NCI-H1105 treated with DMSO at 0.1 percent for 48 hours (cell line): ENCODE data around the gene NR2C2.

Experiments
- DNase-seq: peaks from one replicate; lab custom pipeline; 2025; lab: John Stamatoyannopoulos, UW

The NR2C2 gene

GRCh38 chr3:15023719-15024118 lies 76.3 kb downstream of the NR2C2 start:
- no peak for DNase-seq

DNA sequence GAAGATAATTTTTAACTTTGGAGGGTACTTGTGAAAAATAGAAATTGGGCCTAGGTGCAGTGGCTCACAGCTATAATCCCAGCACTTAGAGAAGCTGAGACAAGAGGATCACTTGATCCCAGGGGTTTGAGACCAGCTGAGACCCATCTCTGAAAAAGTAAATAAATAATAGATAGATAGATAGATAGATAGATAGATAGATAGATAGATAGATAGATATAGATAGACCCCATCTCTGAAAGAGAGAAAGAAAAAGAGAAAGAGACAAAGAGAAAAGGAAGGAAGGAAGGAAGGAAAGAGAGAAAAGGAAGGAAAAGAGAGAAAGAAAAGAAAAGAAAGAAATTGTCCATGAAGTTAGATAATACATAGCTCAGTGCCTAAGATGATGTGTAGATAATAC lies 82.2 kb downstream of the NR2C2 start:
- DNase-seq = no peak

GRCh38 chr3:15032650-15033049 lies 85.3 kb downstream of the NR2C2 start:
- no peak for DNase-seq

DNA sequence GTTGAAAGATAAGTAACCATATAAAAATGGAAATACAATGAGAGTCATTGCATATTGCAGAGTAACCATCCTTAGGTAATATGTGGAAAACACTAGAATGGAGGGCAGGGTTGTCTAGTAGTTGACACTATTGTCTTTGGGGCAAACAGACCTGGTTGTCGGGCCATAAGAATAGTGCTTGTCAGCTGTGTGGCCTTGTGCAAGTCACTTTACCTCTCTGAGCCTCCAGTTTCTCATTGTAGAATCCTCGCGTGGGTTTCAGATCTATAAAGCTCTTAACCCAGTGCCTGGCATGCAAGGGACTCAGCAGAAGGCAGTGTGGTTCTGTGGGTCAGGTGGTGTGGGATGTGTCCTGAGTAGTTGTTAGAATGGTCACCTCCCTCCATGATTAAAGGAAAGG lies 85.7 kb downstream of the NR2C2 start:
- no peak for DNase-seq

DNA sequence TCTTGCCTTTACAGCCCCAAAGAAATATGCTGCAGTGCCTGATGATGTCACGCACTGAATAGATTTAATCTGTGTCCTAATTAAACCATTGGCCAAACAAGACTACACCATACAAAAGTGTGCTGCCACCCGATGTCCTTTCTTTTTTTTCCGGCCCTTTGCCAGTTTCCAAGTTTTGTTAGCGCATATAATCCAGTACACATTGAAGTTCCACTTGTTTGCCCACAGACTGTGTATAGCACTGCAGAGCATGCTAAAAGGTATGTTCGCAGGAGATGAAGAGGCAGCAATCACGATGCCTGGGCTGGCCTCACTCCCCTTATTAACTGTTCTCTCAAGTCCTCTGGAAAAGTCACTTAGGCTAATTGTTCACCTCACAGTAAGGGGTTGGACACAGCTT lies 90.9 kb downstream of the NR2C2 start:
- no peak for DNase-seq

- DNase-seq = no peak
Observed at GRCh38 chr3:15040844-15041243, 93.5 kb downstream of the NR2C2 start.

DNA sequence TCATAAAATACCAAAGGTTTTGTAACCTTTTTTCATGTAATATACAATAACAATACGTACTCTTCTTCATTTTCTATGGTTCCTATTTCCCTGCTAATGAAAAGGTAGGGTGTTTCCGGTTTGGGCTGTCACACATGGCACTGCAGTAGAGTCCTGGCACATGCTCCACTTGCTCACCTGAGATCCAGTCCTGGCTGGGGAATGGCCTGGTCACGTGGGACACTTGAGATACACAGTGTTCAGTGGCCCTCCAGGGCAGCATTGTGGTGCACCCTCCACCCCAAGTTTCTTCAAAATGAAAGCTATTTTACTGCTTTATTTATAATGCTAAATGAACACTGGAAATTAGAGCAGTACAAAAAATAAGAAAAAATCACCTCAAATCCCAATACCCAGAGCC lies 94.6 kb downstream of the NR2C2 start:
- no peak for DNase-seq

DNA sequence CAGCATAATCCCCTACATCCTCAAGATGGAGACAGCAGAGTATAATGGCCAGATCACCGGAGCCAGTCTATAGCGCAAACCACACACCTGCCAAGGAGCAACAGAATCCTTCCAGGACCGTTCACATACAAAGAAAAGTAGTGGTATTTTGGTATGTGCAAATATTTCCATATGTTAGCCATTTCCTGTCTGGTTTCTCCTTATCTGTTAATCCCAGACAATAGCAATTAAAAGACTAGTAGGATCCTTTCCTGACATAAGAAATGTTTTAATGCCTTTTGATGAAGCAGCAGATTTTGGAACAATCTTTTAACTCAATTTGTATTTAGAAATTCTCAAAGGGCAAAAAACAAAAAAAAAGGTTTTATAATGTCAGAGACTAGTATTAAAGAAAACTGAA lies 95.6 kb downstream of the NR2C2 start:
- no peak for DNase-seq

GRCh38 chr3:15043408-15044171 lies 96.2 kb downstream of the NR2C2 start:
- no peak for DNase-seq

- DNase-seq = no peak
Observed at GRCh38 chr3:15044326-15044725, 96.9 kb downstream of the NR2C2 start.

DNA sequence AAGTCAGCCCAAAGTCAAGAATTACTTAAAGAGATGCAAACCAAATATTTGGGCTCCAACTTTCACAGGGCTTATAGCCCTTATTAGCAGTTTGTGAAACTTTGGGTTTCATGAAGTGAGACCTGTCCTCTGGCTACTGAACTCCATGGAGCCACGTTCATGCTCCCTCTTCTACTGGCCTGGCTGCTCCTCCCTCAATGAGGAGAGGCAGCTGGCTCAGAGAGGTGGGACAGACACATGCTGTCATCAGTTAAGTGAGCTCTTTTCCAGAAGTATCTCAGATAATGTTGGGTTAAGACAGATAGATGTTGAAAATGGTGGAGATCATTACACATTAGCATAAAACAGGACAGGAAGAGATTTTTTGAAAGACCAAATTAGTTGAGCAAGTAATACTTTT lies 98.3 kb downstream of the NR2C2 start:
- DNase-seq = no peak

DNA sequence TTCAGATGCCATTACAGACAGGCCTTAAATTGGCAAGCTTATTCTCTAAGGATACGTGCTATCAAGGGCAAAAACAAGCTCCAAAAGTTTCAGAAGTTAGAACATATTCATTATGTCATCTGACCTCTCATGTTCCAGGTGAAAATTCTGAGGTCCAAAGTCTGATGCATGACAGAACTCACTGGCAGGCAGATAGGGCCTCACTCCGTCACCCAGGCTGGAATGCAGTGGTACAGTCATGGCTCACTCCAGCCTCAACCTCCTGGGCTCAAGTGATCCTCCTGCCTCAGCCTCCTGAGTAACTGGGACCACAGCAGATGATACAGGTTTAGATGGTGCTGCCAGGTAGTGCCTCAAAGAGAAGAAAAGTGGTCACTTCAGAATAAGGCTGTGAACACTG lies 102.2 kb downstream of the NR2C2 start:
- no peak for DNase-seq

DNA sequence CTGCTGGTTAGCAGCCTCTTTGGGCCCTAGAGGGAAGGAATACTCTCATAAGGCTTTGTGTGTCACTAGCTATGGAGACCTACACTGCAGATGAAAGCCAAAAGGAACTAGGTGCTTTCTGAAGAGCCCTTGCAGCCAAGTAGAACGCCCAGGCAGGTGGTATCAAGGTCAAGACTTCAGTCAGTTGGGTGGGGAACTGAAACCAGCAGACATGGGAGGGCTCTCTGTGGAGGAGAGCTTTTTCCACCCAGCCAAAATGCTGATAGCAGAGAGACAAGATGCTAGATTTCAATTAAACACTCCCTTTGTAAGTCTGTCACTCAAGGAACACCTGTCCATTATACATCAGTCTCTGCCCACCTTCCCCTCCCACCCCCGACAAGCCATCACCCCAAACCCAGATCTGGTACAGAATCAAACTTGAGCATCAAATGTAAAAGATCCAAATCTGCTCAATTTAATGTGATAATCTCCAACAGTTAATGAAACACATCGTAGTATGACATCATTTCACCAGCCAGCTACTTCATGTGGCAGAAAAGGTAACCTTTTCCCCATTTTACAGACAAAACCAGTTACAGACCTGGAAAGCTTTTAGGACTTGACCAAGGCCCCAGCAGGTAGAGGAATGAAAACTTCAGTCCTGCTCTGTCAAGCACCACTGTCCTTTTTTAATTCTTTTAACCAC lies 103.2 kb downstream of the NR2C2 start:
- DNase-seq = no peak

GRCh38 chr3:15051531-15051930 lies 104.1 kb downstream of the NR2C2 start:
- peak; percentile 2 for DNase-seq

- DNase-seq = no peak
Observed at GRCh38 chr3:15052335-15053242, 105.2 kb downstream of the NR2C2 start.

GRCh38 chr3:15053541-15053940 lies 106.2 kb downstream of the NR2C2 start:
- DNase-seq = no peak

- no peak for DNase-seq
Observed at GRCh38 chr3:15055019-15055557, 107.7 kb downstream of the NR2C2 start.

DNA sequence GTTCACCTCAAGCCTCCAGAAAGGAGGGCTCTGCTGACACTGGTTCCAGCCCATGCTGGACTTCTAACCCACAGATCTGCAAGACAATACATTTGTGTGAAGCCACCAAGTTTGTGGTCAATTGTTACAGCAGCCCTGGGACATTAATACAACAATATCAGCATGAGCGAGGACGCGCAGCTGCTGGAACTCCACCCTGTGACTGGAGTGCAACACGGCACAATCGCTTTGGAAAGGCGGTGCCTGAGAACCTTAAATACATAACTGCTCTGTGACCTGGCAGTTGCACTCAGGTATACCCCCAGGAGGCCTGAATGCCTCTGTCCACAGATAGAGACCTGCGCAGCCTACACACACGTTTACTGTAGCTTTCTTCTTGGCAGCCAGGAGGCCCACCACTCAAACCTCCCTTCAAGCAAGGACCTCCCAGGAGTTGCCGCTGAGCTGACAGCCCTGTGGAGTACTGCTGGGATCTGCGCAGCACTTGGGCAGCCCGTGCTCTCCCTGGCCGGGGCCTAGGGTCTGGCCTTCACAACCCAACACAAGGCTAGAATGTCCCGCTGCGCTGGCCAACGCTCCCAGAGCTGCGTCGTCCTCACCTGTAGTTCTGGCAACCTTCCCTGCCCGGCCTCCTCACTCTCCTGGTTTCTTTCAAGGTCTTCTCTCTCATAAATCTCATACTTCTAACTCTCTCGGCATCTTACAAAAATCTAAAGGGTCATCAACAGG lies 109.5 kb downstream of the NR2C2 start:
- no peak for DNase-seq

DNA sequence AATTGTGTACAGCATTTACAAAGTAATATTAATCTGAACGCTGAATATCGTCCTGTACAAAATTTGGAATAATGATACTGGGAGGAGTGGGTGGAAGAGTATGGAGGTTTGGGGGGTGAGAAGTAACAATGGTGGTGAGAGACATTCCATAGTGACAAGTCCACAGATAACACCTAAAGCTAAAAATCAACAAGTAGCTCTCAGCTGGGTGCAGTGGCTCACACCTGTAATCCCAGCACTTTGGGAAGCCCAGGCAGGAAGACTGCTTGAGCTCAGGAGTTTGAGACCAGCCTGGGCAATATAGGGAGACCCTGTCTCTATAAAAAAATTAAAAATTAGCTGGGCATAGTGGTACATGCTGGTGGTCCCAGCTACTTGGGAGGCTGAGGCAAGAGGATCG lies 112.6 kb downstream of the NR2C2 start:
- no peak for DNase-seq

GRCh38 chr3:15063238-15063637 lies 115.9 kb downstream of the NR2C2 start:
- no peak for DNase-seq

DNA sequence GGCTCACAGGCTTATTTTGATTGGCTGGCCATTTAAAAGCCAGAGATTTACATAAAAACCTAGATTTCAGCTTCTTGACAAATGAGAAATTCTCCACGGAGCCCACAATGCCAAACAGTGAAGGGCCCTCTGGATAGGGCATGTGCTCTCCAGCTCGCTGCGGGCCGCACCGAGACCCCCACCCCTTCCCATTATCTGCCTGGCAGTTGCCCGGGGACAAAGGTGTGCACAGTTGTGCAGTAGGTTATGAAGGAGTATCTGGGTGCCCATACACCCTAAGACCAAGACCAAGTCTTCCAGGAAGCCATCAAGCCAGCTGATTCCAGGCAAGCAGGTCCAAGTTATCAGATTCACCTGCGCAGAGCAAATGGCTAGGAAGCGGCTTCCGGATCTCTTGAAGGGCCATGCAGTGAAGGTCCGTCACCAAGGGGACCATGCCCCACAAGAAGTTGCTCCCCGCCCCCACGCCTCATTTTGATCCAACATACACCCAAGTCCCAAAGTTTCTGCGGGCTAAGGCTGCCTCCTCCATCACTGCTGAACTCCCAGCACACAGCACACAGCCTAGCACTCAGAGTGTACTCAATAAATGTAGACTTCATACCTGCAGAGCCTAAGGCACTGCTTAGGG lies 116.4 kb downstream of the NR2C2 start:
- DNase-seq = no peak
